Right lung (tissue), 5 donors: Measurements from ENCODE around the gene GJB2. TPM values are rescaled to one million over a fixed set of nuclear protein-coding genes. Genes with fewer than 3 reads are reported as not detected.

ENCODE experiments used
- DNase-seq, 2 donors: peaks; one replicate each; pipeline ENCODE4 v3.0.0-alpha.2; 2013
- polyA plus RNA-seq, 5 donors: library from polyadenylated mRNA; unstranded; fragments of 120-200 nt; gene quantifications; one replicate each; pipeline versions ENCODE4 v1.2.1 to v1.2.3, GENCODE V29; 2013; ENCODE audit warnings: inconsistent platforms in 1 of 5, low replicate concordance in 1 of 5; ENCODE audit not compliant: insufficient read length in 5 of 5, insufficient read depth in 1 of 5

GJB2 gene
- polyA plus RNA-seq, 5 donors = 0.31 to 0.80 (median 0.63) TPM

DNA sequence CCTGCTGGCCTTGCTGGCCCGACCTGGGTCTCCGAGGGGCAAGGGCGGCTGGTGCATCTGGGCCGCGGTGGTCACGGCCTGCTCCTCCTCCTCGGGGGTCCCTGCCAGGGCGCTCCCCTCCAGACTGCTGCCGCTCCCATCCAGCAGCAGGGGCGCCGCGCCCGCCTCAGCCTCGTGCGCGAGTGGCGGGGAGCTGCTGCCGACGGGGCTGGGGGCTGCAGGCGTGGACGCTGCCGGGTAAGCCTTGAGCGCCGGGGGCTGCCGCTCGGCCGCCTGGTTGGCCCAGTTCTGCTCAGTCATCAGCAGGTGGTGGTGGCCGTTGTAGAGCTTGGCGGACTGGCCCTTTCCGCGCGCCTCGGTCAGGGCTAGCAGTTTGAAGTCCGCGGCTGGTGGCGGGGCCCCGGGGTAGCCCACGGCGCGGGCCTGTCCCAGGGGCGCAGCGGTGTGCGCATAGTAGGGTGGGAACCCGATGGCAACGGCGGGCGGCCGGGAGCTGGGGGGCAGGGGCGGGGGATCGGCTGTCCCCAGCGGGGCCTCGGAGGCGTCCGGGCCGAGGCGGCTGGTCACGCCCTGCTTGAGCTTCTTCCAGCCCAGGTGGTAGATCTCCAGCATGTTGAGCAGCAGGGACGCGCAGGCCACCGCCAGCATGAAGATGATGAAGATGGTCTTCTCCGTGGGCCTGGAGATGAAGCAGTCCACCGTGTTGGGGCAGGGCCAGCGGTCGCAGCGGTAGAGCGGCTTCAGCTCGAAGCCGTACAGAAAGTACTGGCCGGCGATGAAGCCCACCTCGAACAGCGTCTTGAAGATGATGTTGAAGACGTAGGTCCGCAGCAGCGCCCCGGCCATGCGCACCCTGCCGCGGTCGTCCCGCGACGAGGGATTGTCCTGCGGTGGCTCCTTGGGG, 50.5 kb downstream of the GJB2 start:
- DNase-seq = no peak

DNA sequence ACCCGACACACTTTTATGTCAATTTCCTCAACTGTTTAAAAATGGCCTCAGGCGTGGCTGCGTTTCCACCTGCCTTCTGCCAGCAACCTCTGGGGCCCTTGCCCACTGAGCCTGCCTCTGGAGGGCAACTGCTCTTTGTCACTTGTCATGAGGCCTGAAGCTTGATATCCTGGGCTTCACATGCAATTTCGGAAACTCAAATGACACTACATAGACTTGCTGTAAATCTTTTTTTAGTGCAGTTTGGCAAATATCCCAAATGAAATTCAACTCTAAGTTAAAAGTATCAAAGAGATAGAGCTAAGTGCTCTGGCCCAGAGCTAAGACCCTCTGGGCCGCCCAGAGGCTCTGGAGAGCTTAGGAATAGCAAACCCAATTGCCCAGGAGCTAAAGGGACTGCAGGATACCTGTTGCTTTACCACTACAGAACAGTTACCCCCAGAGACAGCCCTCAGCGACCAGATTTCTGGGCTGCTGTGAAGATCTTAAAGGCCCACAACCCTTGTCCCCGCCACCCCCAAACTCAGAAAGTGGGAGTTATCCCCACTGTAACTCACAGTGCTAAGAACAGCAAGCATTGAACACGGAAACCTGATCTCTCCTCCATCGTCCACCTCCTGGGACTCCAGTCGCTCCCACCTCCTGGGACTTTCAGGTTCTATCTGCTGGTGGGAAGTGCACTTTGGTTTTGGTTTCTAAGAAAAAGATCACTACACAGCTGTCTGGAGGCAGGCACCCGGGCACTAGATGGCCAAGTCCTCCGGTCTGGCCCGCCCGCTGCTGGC, 51.3 kb downstream of the GJB2 start:
- no peak for DNase-seq

GRCh38 chr13:20140487-20140886, 52.3 kb downstream of the GJB2 start:
- no peak for DNase-seq

DNA sequence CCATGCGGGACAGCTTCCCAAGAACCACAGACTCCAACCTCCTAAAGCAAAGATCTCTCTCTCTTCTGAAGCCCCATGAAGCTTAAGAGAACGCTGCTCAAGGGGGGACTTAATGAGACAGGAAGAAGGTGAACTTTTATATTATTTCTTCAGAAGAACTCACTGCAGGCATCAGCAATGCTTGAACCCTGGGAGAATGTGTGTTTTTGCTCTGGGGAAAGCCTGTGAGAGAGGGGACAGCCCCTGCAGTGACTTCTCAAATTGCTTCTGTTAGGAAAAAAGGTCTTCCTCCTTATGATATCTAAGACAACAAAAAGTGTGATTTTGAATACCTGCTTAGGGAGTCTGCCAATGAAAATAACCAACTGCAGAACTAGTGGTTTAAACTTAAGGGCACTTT, 54.9 kb downstream of the GJB2 start:
- DNase-seq = no peak

Other genes starting within 250 kb of the GJB2 start
- gene ZMYM2, start 234.2 kb downstream of the GJB2 start, polyA plus RNA-seq = 100 to 1,000 TPM in 4 of 5 donors, 10 to 100 TPM in 1; 88.9 to 161 (median 121) TPM
- gene GJA3, start 31.9 kb downstream of the GJB2 start, polyA plus RNA-seq = under 1 TPM; 0.04 to 0.18 (median 0.07) TPM
- 1 to 10 TPM in 1 of 5 donors, under 1 TPM in 4; 0.75 to 1.5 (median 0.83) TPM for gene GJB6, start 39.4 kb upstream of the GJB2 start, polyA plus RNA-seq